ENCODE measurements around the gene RXFP4.
A peak's percentile ranks its signal among the peaks of the same experiment; 100 is the strongest.

Gene RXFP4

GRCh38 chr1:155931332-155932038 is 10.0 kb upstream of the RXFP4 start:
- no peak for DNase-seq

GRCh38 chr1:155932081-155932480 is 9.4 kb upstream of the RXFP4 start:
- no peak for DNase-seq

- no peak for DNase-seq
Observed at GRCh38 chr1:155932487-155932886, 9.0 kb upstream of the RXFP4 start.

DNA sequence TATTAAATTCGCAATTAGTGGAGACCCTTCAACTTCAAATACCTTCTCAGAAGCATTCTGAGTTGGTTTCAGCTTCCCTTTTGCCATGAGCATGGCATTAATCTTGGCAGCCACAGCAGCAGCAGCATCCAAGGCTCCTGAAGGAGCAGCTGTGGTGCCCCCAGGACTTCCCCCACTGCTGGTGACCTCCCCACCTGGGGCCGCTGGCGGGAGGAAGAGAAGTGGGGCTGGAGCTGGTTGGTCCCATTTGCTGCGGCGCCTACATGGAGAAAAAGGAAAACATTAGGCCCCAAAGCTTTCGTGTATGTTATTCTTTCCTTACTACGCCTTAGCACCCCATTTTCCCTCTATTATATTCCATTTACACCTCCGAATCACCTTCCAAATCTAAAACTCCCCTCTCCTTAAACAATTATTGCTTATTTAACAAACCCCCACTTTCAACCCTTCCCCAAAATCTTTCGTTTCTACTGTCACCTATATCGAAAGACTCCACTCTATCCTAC is 7.8 kb upstream of the RXFP4 start:
- DNase-seq: no peak

GRCh38 chr1:155934097-155934935 is 7.1 kb upstream of the RXFP4 start, which contains the start of gene KHDC4:
KHDC4 (minus strand) TSS chr1:155934413; CDS start chr1:155934373, 40 bp downstream.
- peak; percentile 100 for DNase-seq

GRCh38 chr1:155934936-155935590 is 6.4 kb upstream of the RXFP4 start:
- peak; percentile 71 for DNase-seq

DNA sequence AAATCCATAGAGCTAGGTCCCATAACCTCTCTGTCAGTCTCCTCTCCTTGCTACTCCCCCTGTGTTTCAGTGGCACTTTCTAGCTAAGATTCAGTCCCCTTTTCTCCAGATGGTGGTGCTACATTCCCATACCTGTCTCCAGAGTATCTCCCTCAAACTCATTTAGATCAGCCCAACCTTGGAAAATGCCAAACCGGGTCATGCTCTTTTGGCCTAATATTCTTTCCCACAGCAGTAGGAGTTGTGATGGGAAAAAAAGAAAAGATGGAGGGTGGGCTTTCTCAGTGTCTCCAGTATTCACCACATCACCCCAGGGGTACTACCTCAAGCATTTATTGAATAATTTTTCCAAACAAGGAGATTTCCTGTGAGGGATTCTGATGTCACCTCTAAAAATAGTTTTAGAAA is 3.2 kb upstream of the RXFP4 start:
- peak; percentile 32 for DNase-seq

DNA sequence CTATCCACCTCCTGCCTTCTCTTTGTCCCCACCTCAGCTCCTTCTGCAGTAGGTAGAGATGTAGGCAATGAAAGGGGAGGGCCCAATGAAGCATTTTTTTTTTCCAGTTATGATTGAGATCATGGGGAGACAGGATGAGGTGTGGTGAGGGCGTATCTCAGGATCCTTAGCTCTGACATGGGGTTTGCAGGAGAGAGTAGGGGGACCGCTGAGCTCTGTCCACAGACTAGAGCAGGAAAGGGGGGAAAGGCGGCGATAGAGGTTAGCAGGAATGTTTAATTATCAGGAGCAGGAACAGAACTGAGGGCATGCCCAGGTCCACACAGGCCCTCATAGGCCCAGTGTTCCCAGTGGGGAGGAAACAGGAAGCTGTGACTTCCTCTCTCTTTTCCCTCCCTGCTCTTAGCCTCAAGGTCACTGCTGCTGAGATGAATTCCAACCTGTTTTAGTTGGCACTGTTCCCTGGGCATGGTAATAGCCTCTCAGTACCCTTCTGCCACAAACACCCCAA is 901 bp upstream of the RXFP4 start:
- no peak for DNase-seq

GRCh38 chr1:155941845-155942531 is 550 bp downstream of the RXFP4 start:
- no peak for DNase-seq

DNA sequence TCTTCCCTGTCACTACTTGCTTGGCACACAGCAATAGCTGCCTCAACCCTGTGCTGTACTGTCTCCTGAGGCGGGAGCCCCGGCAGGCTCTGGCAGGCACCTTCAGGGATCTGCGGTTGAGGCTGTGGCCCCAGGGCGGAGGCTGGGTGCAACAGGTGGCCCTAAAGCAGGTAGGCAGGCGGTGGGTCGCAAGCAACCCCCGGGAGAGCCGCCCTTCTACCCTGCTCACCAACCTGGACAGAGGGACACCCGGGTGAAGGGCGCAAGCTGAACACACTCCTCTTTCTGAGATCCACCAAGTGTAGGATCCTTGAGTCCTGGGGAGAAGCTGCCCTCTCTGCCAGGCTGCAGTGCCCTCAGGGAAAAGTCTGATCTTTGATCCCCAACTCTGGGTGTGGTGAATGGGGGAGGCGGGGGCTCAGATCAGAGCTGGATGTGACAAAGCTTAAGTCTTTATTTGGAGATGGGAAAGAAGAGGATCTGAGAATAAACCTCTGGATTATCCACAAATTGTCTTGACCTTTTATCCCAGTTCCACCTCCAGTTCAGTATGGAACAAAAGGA is 1.2 kb downstream of the RXFP4 start:
- DNase-seq: no peak

DNA sequence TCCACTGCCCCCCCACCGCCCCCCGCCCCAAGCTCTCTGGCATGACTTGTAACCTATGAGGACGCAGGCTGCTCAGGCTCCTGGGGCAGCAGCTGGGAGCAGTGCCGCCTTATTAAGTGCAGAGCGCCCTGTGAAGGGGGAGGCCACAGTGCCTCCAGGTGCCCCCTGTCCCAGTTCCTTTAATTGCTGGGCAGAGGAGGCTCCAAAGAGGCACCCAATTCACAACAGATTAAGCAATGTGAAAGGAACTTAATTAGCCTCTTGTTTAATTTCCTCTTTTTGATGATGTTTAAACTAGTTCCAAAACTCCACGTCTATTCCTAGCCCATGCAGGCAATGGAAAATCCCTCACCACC is 3.0 kb downstream of the RXFP4 start:
- DNase-seq: no peak

- DNase-seq: no peak
Observed at GRCh38 chr1:155946633-155947219, 5.3 kb downstream of the RXFP4 start.

DNA sequence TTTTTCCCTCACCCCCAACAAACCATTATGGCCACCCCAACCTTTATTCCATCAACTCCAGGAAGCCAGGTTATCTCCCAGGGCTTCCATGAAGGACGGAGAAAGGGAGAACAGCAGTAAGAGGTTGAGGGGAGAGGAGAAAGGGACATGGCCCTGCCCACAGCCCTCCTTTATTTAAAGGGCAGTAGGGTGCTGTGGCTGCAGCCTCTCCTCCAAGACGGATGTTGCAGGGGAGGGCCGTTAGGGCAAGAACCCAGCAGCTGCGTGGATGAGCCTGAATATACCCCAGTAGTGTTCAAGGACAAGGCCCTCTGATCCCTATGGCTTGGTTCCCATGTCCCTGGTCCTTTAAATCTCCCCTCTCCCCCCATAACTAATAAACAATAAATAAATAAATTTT is 5.9 kb downstream of the RXFP4 start:
- DNase-seq: no peak

GRCh38 chr1:155947741-155948140 is 6.3 kb downstream of the RXFP4 start:
- no peak for DNase-seq

GRCh38 chr1:155950829-155951228 is 9.4 kb downstream of the RXFP4 start:
- no peak for DNase-seq

DNA sequence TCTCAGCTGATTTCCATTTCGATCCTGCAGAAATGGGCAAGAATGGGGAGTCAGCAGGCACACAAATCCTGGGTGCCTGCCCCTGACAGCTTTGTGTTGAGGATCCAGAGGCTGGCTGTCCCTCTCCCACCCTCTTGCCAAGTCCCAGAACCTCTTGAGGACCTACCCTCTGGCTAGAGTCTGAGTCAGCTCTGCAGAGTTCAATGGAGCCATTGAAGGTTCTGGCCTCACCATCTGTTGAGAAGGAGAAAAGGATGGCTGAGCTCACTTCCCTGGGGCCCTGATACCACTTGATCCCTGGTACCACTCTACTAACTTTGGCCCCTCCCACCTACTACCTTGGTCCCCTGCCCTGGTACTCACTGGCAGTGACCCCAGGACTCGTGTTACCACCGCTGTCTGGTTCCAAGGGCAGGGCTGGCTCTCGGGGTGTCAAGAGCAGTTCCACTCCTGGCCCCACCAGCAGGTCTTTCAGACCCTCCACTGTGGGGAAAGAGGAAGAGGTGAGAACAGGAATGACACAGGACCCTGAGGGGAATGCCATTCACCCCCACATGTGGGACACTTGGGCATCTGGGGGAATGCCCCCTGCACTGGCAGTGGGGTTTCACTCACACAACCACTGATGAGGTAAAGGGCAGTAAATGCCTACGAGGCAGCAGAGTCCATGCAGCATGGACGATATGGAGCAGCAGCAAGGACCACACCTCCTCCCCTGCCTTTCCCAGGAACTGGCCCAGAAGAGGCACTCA is 10.5 kb downstream of the RXFP4 start:
- no peak for DNase-seq

GRCh38 chr1:155952505-155952890 is 11.1 kb downstream of the RXFP4 start:
- no peak for DNase-seq

GRCh38 chr1:155954645-155955044 is 13.2 kb downstream of the RXFP4 start:
- DNase-seq: no peak

DNA sequence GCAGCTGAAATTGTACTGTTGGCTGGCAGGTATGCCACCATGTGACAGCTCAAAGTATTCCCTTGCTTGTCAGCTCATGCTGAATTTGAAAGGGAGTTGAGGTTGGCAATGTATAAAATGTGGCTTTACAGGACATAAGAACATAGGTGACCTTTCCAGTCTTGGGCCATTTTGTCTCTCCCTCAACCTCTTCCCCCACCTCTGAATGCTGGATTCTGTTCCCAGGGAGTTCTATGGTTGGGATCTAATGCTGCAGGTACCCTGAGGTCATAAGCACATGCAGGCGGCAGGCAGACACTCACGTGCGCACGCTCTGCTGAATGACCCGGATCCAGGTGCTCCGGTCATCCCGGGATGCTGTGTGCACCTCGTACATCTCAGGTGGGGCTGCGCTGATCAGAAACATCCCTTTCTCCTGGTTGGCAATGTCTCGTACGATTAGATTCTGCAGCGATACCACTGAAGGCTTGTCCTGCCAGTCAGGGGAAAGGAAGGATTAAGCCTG is 16.0 kb downstream of the RXFP4 start:
- no peak for DNase-seq

DNA sequence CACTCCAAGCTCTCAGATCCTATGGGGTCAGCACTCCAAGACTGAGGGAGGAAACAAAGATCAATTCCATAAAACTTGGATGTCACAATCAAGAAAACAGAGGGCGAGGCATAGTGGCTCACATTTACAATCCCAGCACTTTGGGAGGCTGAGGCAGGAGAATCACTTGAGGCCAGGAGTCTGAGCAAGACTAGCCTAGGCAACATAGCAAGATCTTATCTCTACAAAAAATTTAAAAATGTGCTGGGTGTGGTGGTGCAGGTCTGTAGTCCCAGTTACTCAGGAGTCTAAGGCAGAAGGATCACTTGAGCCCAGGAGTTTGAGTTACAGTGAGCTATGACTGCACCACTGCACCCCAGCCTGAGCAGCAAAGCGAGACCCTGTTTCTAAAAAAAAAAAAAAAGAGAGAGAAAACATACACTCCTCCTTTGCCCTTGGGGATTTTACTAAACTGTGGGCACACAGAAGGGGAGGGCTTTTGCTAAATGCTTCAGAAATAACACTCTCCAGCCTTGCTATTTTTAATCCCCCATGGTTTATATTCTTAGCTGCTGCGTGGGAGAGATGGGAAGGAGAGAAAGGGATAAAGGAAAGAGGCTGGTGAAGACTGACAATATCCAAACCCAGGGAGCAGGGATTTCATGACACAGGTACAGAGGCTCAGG is 18.8 kb downstream of the RXFP4 start:
- DNase-seq: no peak
